Measurements from ENCODE around the gene LOC101059915.

- TF ChIP-seq CTCF (IDR thresholded peaks at IDR 0.05), result no peak
- TF ChIP-seq POLR2A (IDR thresholded peaks at IDR 0.05), result no peak
These were observed 814 bp upstream of the LOC101059915 start for GRCh38 chrX:71666240-71667223.
